HG03469 (cell line): Measurements from ENCODE around the gene DUOX1.
"Not testable (repeated sequence)": the region's sequence is repeated elsewhere in the genome, so short reads cannot be mapped to it uniquely, and the experiment has no call there.

Experiments
- ATAC-seq: cut with Tn5 transposase; IDR thresholded peaks from one replicate; pipeline ENCODE4 v1.9.1; 2021; ENCODE audit warnings: mild to moderate bottlenecking, moderate library complexity, moderate number of reproducible peaks; ENCODE audit not compliant: unreplicated experiment

The DUOX1 gene

DNA sequence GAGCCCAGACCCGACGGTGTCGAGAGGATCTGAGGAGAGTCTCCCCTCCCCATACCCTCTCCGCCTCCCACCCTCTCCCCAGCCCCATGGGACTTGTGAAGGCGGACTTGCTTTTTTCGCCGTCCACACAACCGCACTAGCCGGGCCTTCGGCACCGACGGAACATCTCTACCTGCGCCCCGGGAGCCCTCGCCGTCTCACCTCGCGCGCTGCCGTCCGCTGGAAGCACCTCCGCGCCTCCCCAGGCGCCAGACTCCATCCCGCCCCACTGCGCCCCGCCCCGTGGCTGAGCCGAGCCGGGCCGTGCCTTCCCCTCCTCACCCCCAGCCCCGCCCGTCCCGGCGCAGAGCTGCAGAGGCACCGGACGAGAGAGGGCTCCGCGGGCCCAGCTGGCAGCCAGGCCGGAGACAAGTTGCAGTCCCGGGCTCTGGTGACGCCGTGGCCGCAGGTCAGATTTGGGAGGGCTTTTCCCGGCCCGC, at the start of gene DUOX1, which contains the start of gene DUOXA1:
Gene DUOX1, plus strand, starts transcription at position 344 of the 479 bp plus-strand sequence. CDS start 1,973 bp downstream, outside the sequence.
Gene DUOXA1, minus strand, starts transcription at position 229 of the 479 bp plus-strand sequence. CDS start 6,865 bp downstream, outside the sequence.
- ATAC-seq, result no peak

DNA sequence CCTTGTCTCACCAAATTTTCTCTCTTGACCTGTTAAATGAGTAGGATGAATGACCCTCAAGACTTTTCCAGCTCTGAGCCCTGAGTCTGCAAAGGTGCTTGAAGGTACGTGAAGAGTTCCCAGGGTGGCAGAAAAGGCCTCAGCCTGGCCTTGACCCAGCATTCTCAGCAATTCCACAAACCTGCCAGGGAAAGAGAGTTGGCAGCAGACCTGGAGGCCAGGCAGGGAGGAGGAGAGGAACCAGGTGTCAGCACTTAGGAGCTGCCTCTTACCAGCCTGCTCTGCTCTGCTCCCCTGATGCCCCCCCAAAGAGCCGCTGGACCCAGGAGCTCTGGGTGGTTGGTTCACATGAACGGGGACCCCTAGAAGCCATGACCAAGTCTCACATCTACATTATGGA, 49.2 kb upstream of the DUOX1 start:
- ATAC-seq, result not testable (repeated sequence)

- not testable (repeated sequence) for ATAC-seq
Observed at GRCh38 chr15:45082412-45082811, 47.4 kb upstream of the DUOX1 start.

- no peak for ATAC-seq
Observed at GRCh38 chr15:45083223-45083622, 46.6 kb upstream of the DUOX1 start.

GRCh38 chr15:45084163-45084562, 45.6 kb upstream of the DUOX1 start:
- no peak for ATAC-seq

GRCh38 chr15:45087513-45087912, 42.3 kb upstream of the DUOX1 start:
- ATAC-seq, result no peak

DNA sequence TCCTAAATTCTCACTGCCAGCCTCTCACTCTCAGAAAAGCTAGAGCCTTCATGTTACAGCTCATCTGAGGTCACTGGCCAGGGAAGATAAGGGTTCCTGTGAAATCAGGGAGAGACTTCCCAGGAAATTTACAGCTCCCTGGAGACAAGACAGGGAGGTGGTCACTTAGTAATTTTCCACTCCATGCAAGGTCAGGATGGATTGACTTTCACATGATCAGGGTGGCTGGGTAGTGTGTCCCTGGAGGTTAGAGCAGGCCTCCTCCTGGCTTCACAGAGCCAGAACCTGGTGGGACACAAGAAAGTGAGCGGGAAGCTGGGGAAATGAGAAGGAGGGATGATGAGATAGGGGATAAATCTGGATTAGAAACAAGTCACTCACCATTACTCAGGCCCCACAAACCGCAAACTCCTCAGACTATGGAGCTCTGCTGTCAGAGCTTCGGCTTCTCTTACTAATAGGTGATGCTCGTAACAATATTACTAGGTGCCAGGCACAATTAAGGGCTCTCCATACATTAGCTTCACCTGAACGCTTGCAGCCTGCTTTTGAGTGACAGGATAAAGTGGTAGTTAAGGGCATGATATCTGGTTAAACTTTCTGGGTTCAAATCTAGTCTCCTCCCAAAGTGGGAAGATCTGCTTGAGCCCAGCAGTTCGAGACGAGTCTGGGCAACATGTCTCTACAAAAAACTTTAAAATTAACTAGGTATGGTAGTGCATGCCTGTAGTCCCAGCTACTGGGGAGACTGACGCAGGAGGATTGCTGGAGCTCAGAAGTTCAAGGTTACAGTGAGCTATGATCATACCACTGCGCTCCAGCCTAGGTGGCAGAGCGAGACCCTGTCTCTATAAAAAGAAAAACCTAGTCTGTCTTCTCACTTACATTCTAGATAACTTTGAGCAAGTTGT, 40.7 kb upstream of the DUOX1 start:
- ATAC-seq, result no peak

DNA sequence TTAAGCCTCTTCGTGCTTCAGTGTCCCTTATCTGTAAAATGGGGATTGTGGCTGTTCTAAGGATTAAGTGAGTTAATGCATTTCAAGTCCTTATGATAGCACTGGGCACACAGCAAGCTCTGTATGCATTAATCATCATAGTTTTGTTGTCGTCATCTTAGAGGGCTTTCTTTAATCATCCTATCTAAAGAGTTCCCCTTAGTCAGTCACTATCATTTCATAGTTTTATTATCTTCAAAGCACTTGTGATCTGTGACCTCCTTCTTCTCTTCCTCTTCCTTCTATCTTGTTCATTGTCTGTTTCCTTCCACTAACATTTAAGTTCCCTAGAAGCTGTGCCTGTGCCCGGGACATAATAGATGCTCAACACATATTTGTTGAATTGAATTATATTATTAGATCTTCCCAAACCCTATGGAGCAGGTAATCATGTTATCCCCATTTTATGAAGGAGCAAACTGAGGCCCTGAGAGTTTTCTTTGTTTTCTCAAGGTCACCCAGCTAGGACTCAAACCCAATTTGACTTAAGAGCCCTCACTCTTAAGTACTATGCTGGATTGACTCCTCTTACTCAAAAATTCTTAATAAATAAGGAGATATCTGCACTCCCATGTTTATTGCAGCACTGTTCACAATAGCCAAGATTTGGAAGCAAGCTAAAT, 40.0 kb upstream of the DUOX1 start:
- ATAC-seq, result no peak

DNA sequence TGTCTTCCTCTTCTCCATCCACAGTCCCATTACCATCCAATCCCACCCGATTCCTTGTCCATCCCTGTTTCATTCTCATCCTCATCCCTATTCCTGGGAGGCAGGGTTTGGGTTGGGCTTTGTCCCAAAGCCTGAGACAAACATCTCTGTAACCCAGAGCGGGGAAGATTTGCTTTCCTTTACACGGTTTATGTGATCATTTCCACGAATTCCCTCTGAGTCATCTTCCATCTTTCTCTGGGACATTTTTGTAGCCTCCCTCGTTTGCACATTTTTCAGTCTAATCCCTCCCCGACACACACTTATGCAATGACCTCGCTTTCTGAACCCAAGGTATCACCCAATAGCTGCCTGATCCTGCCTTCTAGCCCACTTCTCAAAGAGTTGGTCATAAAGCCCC, 38.6 kb upstream of the DUOX1 start:
- ATAC-seq, result no peak

DNA sequence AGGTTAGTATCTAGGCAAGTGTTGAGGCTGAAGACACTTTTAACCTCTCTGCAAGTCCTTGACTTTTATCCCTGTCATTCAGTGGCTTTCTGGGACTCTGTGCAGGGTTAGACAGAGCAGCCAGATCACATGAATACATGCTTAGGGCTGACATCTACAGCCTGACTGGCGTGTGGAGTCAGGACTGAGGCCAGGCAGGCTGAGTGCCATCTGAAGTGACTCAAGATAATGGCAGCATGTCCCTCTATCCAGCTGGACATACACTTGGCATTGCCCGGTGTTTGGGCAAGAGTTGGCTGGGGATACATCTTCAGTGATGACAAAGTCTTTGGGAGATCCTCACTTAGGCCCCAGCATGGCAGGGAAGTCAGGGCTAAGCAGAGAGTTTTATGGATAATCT, 38.2 kb upstream of the DUOX1 start:
- ATAC-seq, result no peak

- ATAC-seq, result no peak
Observed at GRCh38 chr15:45093013-45093412, 36.8 kb upstream of the DUOX1 start.

- no peak for ATAC-seq
Observed at GRCh38 chr15:45093622-45094357, 36.0 kb upstream of the DUOX1 start.

GRCh38 chr15:45094358-45094730, 35.5 kb upstream of the DUOX1 start:
- no peak for ATAC-seq

- no peak for ATAC-seq
Observed at GRCh38 chr15:45095661-45096060, 34.1 kb upstream of the DUOX1 start.

GRCh38 chr15:45097466-45097865, 32.3 kb upstream of the DUOX1 start:
- ATAC-seq, result no peak

GRCh38 chr15:45099549-45100165, 30.1 kb upstream of the DUOX1 start:
- no peak for ATAC-seq

GRCh38 chr15:45100884-45101625, 28.7 kb upstream of the DUOX1 start:
- no peak for ATAC-seq

DNA sequence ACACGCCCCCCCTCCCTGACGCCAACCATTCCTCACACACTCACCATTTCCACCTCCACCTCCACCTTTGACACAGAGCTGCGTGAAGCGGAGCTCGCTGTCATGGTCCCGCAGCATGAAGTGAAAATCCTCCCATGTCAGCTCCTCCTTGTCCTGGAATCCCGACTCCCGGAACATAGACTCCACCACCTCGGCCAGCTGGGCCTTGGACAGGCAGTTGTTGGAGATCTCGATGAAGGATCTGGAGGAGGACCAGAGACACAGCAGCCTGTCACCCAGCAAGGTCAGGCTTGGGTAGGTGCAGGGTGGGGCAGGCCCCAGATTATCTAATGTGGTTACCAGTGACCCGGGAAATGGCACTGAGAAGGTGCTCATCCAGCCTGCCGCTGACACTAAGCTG, 28.0 kb upstream of the DUOX1 start:
- ATAC-seq, result no peak

DNA sequence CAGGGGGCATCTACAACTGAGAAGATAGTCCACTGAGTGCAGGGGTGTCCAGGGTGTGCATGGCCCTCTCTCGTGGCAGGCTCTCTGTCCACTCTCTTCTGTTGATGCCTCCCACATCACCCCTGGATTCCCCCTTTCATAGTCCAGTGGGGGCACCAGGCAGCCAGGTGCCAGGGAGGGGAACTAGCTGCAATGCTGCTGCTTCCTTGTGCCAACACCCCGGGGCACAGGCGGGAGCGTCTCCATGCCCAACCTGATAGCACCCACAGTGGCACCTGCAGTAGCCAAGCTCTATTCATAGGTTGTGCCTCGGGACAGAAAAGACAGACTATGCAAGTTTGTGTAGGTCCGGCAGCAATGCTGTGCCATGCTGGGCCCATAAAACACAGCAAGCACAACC, 27.6 kb upstream of the DUOX1 start:
- no peak for ATAC-seq

- ATAC-seq, result not testable (repeated sequence)
Observed at GRCh38 chr15:45104170-45104569, 25.6 kb upstream of the DUOX1 start.
